NCI-H2107 treated with DMSO at 0.1 percent for 48 hours (cell line): ENCODE measurements around the gene EVC2.
"Not testable (repeated sequence)": the region's sequence is repeated elsewhere in the genome, so short reads cannot be mapped to it uniquely, and the experiment has no call there.

ENCODE experiments used
- DNase-seq: peaks from one replicate; lab custom pipeline; 2025; ENCODE audit not compliant: unreplicated experiment; lab: John Stamatoyannopoulos, UW

Gene EVC2

DNA sequence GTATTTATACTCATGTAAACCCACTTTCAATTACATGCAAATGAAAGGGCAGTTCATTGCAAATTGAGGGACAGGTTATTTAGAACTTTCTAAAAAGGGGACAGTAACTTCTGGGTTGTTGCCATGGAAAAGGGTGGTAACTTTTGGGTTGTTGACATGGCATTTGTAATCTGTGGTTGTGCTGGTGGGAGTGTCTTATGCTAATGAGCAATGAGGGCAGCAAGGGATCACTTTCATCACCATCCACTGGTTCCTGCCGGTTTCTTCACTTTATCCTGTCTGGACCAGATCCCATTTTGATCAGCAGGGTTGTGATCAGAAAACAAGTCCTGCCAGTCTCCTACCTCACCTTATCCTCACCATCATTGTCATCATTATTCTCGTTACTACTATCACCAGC, 34.6 kb upstream of the EVC2 start:
- DNase-seq = no peak

- no peak for DNase-seq
These were observed 34.0 kb upstream of the EVC2 start for GRCh38 chr4:5742388-5742787.

GRCh38 chr4:5738061-5738460, 29.7 kb upstream of the EVC2 start:
- DNase-seq = no peak

- DNase-seq = no peak
These were observed 27.1 kb upstream of the EVC2 start for GRCh38 chr4:5735463-5735862.

DNA sequence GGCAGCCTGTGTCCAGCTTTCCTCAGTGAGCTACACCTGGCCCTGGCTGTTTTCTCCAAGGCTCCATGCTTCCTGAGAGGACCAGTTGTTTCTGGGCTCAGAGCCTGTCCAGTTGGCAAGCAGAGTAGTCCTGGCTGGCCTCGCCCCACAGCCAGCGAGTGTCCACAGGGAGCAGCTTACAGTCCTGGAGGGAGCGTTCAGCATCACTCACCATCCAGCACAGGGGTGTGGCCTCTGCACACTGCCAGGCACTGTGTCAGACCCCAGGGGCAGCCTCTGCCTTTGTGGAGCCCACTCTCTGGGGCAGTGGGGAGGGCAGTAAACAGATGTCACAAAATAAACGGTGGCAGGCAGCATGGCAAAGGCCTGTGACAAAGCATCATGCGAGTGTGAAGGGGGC, 26.5 kb upstream of the EVC2 start:
- no peak for DNase-seq

GRCh38 chr4:5732158-5732557, 23.8 kb upstream of the EVC2 start:
- no peak for DNase-seq

DNA sequence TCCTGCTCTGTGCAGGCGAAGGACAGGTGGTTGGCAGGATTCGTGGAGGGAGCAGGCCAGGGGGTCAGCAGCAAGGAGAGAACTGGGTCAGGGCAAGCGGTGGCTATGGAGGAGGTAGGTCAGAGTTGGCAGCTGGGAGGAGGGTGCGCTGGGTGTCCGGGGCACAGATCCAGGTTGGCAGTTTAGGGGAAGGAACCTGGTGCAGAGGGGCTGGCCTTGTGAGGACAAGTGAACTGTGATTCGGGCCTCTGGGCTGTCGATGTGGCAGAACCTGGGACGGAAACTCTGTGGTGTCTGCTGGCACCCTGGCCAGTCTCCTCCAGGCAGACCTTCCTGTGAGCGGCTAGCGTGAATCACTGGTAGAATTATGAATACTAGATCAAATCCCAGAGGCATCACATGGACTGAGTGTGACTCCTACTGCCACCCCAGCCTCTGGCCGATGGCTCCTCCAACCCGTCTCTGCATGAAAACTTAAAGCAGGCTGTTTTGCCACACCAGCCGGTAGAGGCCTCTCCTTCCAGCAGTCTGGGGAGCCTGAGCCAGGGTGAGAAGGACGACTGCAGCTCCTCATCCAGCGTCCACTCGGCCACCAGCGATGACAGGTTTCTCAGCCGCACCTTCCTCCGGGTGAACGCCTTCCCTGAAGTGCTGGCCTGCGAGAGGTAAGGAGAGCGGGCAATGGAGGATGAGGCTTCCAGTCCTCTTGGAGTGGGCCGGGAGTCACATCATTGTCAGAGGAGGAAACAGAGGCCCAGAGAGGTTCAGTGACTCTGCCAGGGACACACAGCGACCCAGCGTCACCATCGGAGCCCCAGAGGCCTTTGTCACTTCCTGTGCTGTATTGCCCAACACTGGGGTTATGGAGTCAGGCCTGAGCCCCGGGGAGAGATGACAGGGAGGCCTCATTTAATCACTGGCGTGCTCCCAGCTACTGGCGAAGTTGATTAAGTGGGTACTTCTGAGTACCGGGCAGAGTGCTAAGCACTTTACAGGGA, 22.9 kb upstream of the EVC2 start:
- DNase-seq = no peak

- DNase-seq = no peak
These were observed 22.1 kb upstream of the EVC2 start for GRCh38 chr4:5730436-5730835.

GRCh38 chr4:5728412-5728811, 20.1 kb upstream of the EVC2 start:
- not testable (repeated sequence) for DNase-seq

GRCh38 chr4:5724377-5724776, 16.0 kb upstream of the EVC2 start:
- no peak for DNase-seq

DNA sequence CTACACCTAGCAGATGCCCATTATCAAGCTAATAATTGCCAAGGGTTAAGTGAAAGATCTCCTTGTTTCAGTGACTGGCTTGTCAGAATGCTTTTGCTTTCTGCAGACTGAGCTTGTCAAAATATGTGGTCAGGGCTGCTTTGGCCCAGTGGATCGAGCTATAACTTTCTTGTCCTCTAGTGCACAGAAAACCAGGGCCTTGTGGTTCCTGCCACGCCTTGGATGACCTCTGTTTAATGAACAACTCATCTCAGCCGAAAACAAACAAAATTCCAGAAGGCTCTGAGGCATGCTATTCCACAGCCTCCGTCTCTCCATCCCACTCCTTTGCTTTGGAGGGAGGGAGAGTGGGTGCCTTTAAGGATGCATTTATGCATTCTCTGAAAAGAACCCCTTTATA, 14.0 kb upstream of the EVC2 start:
- no peak for DNase-seq

DNA sequence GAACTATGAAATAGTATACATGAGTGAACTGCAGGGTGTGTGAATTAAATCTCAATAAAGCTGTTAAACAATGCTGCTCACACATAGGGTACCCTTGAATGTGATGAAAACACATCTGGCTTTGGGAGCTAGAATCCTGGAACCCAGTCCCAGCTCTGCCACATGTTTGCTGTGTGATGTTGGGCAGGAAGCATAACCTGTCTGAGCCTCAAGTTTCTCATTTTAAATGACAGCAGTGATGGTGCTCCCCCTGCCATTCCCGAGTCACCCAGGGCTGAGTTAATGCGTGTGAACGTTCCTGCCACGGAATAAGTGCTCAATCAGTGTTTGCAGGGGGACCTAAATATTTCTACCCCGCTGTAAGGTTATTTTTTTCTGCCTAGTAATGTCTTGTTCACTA, 13.6 kb upstream of the EVC2 start:
- no peak for DNase-seq

DNA sequence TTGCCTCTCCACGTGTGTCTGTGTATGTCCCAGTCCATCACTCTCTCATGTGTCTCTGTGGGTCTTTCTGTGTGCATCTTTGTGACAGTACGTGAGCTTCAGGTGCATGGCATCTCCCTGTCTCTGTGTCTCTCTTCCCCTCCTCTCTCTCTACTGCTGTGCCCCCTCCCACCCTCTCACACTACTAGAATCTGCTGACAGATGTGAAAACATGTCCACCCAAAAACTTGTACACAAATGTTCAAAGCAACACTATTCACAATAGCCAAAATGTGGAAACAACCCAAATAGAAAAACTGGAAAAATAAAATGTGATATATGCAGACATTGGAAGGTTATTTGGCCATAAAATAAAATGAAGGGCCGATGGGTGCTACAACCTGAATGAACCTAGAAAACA, 12.6 kb upstream of the EVC2 start:
- DNase-seq = no peak

DNA sequence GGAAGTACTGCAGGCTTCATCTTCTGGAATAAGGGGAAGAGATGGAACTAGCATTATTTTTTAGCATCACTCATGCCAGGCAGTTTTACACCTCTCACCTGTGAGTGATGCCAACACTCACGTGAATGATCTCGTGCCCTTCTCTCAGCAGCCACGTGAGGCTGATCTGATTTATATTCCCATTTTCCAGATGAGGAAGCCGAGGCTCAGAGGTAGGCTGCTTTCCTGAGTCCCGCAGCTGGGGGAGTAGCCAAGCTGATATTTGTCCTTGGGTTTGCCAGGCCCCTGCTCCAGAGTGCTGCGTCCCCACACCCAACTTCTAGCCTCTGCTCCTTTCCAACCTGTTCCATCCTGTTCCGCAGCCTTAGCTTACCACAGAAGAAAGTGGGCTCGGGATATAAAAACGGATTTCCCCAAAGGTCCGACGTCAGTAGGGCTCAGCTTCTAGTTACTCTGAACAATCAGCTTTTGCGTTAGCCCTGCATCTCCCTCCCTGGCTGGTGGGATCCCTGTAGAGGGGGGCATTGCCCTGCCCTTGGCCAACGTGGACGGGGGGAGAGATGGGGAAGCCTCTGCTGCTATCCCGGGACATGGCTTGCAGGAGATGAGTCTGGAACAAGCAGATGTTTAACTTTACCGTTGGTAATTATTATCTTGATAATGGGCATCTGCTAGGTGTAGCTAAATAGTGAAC, 11.9 kb upstream of the EVC2 start:
- DNase-seq = no peak

DNA sequence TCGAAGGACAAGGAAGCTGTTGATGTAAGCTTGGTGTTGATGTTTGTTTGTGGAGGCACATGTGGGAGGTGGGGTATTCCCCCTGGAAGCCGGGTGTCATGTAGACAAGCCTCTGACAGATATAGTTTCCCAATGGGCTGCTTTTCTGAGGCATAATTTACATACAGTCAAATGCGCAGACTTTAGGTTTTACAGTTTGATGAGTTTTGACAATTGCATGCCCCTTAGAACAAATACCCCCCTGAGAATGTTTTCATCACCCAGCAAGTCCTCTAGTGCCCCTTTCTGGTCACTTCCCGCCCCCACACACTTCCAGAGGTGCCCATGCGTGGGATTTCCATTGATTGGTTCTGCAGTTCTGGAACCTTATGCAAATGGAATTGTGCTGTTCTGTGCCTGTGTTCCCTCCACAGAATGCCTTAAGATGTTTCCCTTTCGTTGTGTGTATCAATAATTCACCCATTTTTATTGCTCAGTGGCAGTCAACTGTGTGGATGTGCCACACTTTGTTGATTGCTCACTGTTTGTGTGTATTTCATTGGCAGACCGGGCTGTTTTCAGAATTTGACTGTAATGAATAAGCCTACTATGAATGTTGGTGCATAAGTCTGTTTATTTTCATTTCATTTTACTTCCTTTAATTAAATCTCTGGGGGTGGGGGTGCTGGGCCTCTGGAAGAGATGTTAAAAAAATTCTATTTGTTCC, 11.1 kb upstream of the EVC2 start:
- DNase-seq = no peak

GRCh38 chr4:5718411-5718810, 10.1 kb upstream of the EVC2 start:
- DNase-seq = no peak

DNA sequence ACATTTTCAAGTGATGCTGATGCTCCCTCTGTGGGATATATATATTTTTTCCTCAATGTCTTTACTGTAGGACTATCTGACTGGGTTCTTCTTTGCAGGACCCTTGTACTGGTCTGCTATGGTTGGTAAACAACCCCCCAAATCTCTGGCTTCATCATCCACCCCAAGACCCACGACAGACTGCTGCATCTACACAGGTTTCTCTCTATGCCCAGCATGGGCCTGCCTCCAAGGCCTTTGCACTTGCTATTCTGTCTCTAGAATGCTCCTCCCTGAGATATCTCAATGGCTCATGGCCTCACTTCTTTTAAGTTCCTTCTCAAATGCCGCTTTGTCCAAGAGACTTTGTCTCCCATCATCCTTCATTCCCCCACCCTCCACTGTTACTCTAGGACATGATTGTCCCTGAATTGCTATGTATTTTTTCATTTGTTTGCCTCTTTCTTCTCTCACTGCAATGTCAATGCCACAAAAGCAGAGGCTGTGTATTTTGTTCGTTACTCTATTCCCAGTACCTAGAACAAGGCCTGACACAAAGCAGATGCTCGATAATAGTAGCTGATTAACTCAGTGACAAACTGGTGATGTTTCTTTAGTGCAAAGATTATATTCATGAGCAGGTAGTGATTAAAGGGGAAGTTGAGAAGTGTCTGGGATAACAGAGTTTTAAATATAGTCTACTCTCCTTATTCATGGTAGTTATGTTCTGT, 9.2 kb upstream of the EVC2 start:
- no peak for DNase-seq

DNA sequence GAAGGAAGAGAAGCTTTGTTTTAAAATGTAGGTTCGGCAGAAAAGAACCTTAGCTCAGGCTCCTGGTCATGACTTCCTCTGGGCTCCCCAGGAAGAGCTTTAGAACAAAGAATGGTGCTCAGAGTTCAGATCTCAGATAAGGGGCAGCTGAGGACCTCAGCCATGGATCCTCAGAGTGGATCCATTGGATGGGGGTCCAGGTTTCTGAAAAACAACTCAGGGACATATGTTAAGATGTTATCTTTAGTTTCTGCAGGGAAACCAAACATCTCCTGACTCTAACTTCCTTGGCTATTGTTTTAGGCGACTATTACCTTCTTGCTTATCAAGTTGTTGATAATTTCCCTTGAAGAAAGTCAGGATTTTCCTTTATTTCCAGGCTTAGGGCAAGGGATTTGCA, 8.0 kb upstream of the EVC2 start:
- no peak for DNase-seq

DNA sequence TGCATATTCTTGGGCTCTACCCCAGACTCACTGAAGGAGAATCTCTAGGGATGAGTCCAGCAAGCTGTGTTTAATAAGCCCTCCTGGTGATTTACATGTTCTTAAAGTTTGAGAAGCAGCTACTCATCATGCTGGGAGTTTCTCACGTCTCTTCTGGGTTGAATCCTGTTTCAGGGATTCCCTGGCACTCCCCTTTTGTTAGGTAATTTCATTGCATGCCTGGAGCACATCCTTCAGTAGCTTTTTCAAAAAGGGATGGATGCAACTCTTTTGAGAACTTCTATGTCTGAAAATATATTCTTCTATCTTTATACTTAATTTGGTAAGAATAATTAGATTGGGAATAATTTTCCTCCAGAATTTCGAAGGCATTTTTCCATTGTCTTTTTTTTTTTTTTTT, 7.0 kb upstream of the EVC2 start:
- DNase-seq = no peak

GRCh38 chr4:5713861-5714260, 5.5 kb upstream of the EVC2 start:
- DNase-seq = no peak

- no peak for DNase-seq
These were observed 4.6 kb upstream of the EVC2 start for GRCh38 chr4:5712931-5713330.
